ENCODE data around the gene SPPL2B.
"Not testable (repeated sequence)": the region's sequence is repeated elsewhere in the genome, so short reads cannot be mapped to it uniquely, and the experiment has no call there.

SPPL2B gene

GRCh38 chr19:2382530-2383222 is 54.2 kb downstream of the SPPL2B start:
- DNase-seq: no peak

- DNase-seq: peak; percentile 91
Observed at GRCh38 chr19:2385053-2385721, 56.7 kb downstream of the SPPL2B start.

- peak; percentile 69 for DNase-seq
Observed at GRCh38 chr19:2387367-2388288, 59.1 kb downstream of the SPPL2B start.

DNA sequence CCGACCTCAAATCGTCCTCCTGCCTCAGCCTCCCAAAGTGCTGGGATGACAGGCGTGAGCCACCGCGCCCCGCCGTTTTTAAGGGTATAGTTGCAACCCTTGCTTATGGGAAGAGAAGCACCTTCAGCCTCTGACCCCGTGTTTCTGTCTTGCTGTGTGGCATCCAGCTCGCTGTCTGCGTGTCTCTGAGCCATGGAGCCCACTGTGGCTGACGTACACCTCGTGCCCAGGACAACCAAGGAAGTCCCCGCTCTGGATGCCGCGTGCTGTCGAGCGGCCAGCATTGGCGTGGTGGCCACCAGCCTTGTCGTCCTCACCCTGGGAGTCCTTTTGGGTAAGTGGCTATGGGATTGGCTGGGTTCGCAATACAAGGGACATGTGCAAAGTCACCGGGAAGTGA is 61.1 kb downstream of the SPPL2B start:
- DNase-seq: no peak

- no peak for DNase-seq
Observed at GRCh38 chr19:2391118-2391725, 62.7 kb downstream of the SPPL2B start.

- no peak for DNase-seq
Observed at GRCh38 chr19:2392366-2392765, 63.9 kb downstream of the SPPL2B start.

DNA sequence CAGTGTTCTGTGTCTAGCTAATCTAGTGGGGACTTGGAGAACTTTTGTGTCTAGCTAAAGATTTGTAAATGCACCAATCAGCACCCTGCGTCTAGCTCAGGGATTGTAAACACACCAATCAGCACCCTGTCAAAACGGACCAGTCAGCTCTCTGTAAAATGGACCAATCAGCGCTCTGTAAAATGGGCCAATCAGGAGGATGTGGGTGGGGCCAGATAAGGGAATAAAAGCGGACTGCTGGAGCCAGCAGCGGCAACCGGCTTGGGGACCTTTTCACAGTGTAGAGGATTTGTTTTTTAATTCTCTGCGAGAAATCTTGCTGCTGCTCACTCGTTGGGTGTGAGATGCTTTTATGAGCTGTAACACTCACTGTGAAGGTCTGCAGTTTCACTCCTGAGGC is 64.4 kb downstream of the SPPL2B start:
- not testable (repeated sequence) for DNase-seq

DNA sequence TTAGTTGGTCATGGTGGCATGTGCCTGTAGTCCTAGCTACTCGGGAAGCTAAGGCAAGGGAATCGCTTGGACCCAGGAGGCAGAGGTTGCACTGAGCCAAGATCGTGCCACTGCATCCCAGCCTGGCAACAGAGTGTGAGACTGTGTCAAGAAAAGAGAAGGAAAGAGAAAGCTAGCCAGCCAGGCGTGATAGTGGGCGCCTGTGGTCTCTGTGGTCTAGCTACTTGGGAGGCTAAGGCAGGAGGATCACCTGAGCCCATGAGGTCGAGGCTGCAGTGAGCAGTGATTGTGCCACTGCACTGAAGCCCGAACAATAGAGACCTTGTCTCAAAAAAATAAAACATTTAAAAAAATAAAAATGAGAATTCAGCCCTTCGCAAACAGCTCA is 65.6 kb downstream of the SPPL2B start:
- no peak for DNase-seq

GRCh38 chr19:2394442-2395292 is 66.2 kb downstream of the SPPL2B start:
- DNase-seq: no peak

DNA sequence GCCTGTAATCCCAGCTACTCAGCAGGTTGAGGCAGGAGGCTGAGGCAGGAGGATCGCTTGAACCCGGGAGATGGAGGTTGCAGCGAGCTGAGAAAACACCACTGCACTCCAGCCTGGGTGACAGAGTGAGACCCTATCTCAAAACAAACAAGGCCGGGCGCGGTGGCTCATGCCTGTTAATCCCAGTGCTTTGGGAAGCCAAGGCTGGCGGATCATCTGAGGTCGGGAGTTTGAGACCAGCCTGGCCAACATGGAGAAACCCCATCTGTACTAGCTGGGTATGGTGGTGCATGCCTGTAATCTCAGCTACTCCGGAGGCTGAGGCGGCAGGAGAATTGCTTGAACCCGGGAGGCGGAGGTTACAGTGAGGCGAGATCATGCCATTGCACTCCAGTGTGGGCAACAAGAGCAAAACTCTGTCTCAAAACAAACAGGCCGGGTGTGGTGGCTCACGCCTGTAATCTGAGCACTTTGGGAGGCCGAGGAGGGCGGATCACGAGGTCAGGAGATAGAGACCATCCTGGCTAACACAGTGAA is 66.9 kb downstream of the SPPL2B start:
- not testable (repeated sequence) for DNase-seq

DNA sequence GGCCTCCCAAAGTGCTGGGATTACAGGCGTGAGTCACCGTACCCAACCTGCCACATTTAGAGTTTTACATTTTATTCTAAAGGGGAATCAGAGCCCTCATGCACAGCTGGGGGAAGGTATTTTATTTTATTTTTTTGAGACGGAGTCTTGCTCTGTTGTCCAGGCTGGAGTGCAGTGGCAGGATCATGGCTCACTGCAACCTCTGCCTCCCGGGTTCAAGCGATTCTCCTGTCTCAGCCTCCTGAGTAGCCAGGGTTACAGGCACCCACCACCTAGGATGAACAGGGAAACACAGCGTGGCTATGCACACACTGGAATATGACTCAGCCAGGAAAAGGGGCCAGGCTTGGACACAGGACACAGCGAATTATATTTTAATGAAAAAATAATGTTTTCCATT is 68.7 kb downstream of the SPPL2B start:
- DNase-seq: not testable (repeated sequence)

DNA sequence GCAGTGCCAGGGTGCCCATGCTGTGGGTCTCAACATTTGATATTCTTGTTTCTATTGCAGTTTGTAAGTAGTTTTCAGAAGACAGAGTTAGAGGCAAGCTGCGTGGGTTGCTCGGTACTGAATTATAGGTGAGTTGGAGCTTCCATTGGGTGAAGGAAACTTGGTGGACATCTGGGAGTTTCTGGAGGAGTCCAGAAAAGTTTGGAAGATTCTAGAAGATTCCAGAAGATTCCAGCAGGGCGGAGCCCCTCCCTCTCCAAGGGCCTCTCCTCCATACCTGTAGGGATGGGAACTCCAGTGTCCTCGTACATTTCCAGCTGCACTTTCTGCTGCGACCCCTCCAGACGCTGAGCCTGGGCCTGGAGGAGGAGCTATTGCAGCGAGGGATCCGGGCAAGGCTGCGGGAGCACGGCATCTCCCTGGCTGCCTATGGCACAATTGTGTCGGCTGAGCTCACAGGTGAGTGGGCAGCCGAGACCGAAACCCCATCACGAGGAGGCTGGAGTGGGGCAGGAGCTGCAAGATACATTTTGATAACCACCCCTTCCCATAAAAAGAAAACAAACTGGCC is 70.3 kb downstream of the SPPL2B start:
- DNase-seq: no peak

DNA sequence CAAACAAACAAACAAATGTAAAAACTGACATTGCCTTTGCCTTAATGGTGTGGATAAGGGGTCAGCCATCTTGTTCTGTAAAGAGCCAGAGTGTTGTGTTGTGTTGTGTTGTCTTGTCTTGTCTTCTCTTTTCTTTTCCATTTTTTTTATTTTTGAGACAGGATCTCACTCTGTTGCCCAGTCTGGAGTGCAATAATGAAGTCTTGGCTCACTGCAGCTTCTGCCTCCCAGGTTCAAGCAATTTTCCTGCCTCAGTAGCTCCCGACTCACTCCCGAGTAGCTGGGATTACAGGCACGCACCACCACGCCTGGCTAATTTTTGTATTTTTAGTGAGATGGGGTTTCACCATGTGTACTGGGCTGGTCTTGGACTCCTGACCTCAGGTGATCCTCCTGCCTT is 71.1 kb downstream of the SPPL2B start:
- DNase-seq: no peak

Measured in islet precursor cell (in vitro differentiated cells).